Activated T-cell treated with anti-CD3 and anti-CD28 coated beads, Interleukin-2, amount 50 U/mL, for 4 hours (primary cell): Measurements from ENCODE around the gene SLC16A8. TPM values are rescaled to one million over a fixed set of nuclear protein-coding genes. Genes with fewer than 3 reads are reported as not detected.

Experiments
- ATAC-seq, 2 donors: fragments of 200-7000 bp; cut with Tn5 transposase; one replicate each; pipeline ENCODE4 v1.10.0; 2021
- DNase-seq: peaks from one replicate; pipeline ENCODE4 v3.0.0-alpha.2; 2020
- H3K27me3 Mint-ChIP-seq: one replicate; pipeline ENCODE4 v1.8.0; 2021; ENCODE audit warnings: low read depth, mixed read lengths
- H3K36me3 Mint-ChIP-seq: one replicate; pipeline ENCODE4 v1.8.0; 2022; ENCODE audit warnings: mixed read lengths; ENCODE audit not compliant: insufficient read depth
- H3K4me1 Mint-ChIP-seq: one replicate; pipeline ENCODE4 v1.8.0; 2021; ENCODE audit warnings: low read depth, mixed read lengths
- H3K4me3 Mint-ChIP-seq: one replicate; pipeline ENCODE4 v1.8.0; 2021; ENCODE audit warnings: mild to moderate bottlenecking, moderate library complexity, mixed read lengths
- H3K9me3 Mint-ChIP-seq: one replicate; pipeline ENCODE4 v1.8.0; 2021; ENCODE audit warnings: mixed read lengths
- total RNA-seq, 3 donors: library from RNA; stranded (reverse); gene quantifications; one replicate each; pipeline ENCODE4 v1.2.1, GENCODE V29; 2021

Gene SLC16A8
- not detected for total RNA-seq

GRCh38 chr22:38083931-38084631 is at the start of gene SLC16A8:
Gene SLC16A8 (minus strand): TSS chr22:38084184. CDS start chr22:38082873, 1,311 bp downstream.
- H3K4me1 Mint-ChIP-seq: no peaks in the 10 kb centered on the region
- no peak for ATAC-seq

GRCh38 chr22:38133331-38133730 is 49.3 kb upstream of the SLC16A8 start:
- DNase-seq (no peak), ATAC-seq (no peak)
- Mint-ChIP-seq H3K4me3 (no peak overlapping the region), H3K4me1 (no peaks in the 10 kb centered on the region), H3K9me3 (no peaks in the 10 kb centered on the region), H3K36me3 (peaks cover 21% of the 10 kb centered on the region), H3K27me3 (no peaks in the 10 kb centered on the region)

More at GRCh38 chr22:38083931-38084631, at the start of gene SLC16A8:
- H3K4me3 Mint-ChIP-seq: no peak within 1 kb of the TSS
- H3K36me3 Mint-ChIP-seq: peaks cover 2% of the 10 kb centered on the region
- peaks cover 32% of the 10 kb centered on the region for H3K27me3 Mint-ChIP-seq
- no peaks in the 10 kb centered on the region for H3K9me3 Mint-ChIP-seq
- DNase-seq: no peak

- H3K4me3 Mint-ChIP-seq: no peak overlapping the region
- DNase-seq: no peak
- no peaks in the 10 kb centered on the region for H3K4me1 Mint-ChIP-seq
- no peaks in the 10 kb centered on the region for H3K27me3 Mint-ChIP-seq
- peaks cover 21% of the 10 kb centered on the region for H3K36me3 Mint-ChIP-seq
- H3K9me3 Mint-ChIP-seq: no peaks in the 10 kb centered on the region
- ATAC-seq: no peak
Measured at GRCh38 chr22:38132794-38133193, 48.8 kb upstream of the SLC16A8 start.

- DNase-seq: no peak
- Mint-ChIP-seq H3K27me3 (no peaks in the 10 kb centered on the region), H3K9me3 (no peaks in the 10 kb centered on the region), H3K4me1 (no peaks in the 10 kb centered on the region), H3K4me3 (no peak overlapping the region), H3K36me3 (peaks cover 23% of the 10 kb centered on the region)
- no peak for ATAC-seq
Measured at GRCh38 chr22:38132136-38132535, 48.2 kb upstream of the SLC16A8 start.

GRCh38 chr22:38131399-38131798 is 47.4 kb upstream of the SLC16A8 start:
- no peak overlapping the region for H3K4me3 Mint-ChIP-seq
- no peaks in the 10 kb centered on the region for H3K27me3 Mint-ChIP-seq
- no peak for ATAC-seq

GRCh38 chr22:38129856-38130255 is 45.9 kb upstream of the SLC16A8 start:
- Mint-ChIP-seq H3K4me1 (no peaks in the 10 kb centered on the region), H3K27me3 (no peaks in the 10 kb centered on the region), H3K9me3 (no peaks in the 10 kb centered on the region), H3K4me3 (no peak overlapping the region), H3K36me3 (peaks cover 14% of the 10 kb centered on the region)
- ATAC-seq (no peak), DNase-seq (no peak)

More at GRCh38 chr22:38131399-38131798, 47.4 kb upstream of the SLC16A8 start:
- no peaks in the 10 kb centered on the region for H3K4me1 Mint-ChIP-seq
- no peak for DNase-seq
- H3K36me3 Mint-ChIP-seq: peaks cover 26% of the 10 kb centered on the region
- no peaks in the 10 kb centered on the region for H3K9me3 Mint-ChIP-seq

GRCh38 chr22:38129021-38129420 is 45.0 kb upstream of the SLC16A8 start:
- Mint-ChIP-seq H3K4me1 (peaks cover 1% of the 10 kb centered on the region), H3K36me3 (peaks cover 11% of the 10 kb centered on the region), H3K9me3 (no peaks in the 10 kb centered on the region), H3K4me3 (no peak overlapping the region), H3K27me3 (no peaks in the 10 kb centered on the region)
- ATAC-seq (no peak), DNase-seq (no peak)

GRCh38 chr22:38127869-38128268 is 43.9 kb upstream of the SLC16A8 start:
- Mint-ChIP-seq H3K36me3 (peaks cover 11% of the 10 kb centered on the region), H3K4me3 (no peak overlapping the region), H3K9me3 (no peaks in the 10 kb centered on the region), H3K27me3 (no peaks in the 10 kb centered on the region), H3K4me1 (peaks cover 1% of the 10 kb centered on the region)
- DNase-seq: no peak
- ATAC-seq: no peak

GRCh38 chr22:38126928-38127668 is 43.1 kb upstream of the SLC16A8 start:
- Mint-ChIP-seq H3K36me3 (peaks cover 9% of the 10 kb centered on the region), H3K27me3 (no peaks in the 10 kb centered on the region), H3K4me1 (peaks cover 1% of the 10 kb centered on the region), H3K4me3 (no peak overlapping the region), H3K9me3 (no peaks in the 10 kb centered on the region)
- DNase-seq: no peak
- no peak for ATAC-seq

- H3K4me3 Mint-ChIP-seq: no peak overlapping the region
- peaks cover 7% of the 10 kb centered on the region for H3K36me3 Mint-ChIP-seq
- ATAC-seq (no peak), DNase-seq (no peak)
- H3K9me3 Mint-ChIP-seq: no peaks in the 10 kb centered on the region
- H3K4me1 Mint-ChIP-seq: peaks cover 1% of the 10 kb centered on the region
- H3K27me3 Mint-ChIP-seq: no peaks in the 10 kb centered on the region
Measured at GRCh38 chr22:38125751-38126201, 41.8 kb upstream of the SLC16A8 start.

GRCh38 chr22:38125038-38125610 is 41.1 kb upstream of the SLC16A8 start:
- Mint-ChIP-seq H3K9me3 (no peaks in the 10 kb centered on the region), H3K4me1 (peaks cover 1% of the 10 kb centered on the region), H3K27me3 (no peaks in the 10 kb centered on the region), H3K36me3 (peaks cover 7% of the 10 kb centered on the region), H3K4me3 (no peak overlapping the region)
- no peak for ATAC-seq
- no peak for DNase-seq

GRCh38 chr22:38124236-38124974 is 40.4 kb upstream of the SLC16A8 start:
- Mint-ChIP-seq H3K36me3 (peaks cover 7% of the 10 kb centered on the region), H3K4me3 (no peak overlapping the region), H3K9me3 (no peaks in the 10 kb centered on the region), H3K4me1 (peaks cover 1% of the 10 kb centered on the region), H3K27me3 (no peaks in the 10 kb centered on the region)
- ATAC-seq (no peak), DNase-seq (no peak)

- Mint-ChIP-seq H3K27me3 (no peaks in the 10 kb centered on the region), H3K36me3 (peaks cover 5% of the 10 kb centered on the region), H3K4me1 (peaks cover 1% of the 10 kb centered on the region), H3K9me3 (no peaks in the 10 kb centered on the region), H3K4me3 (no peak overlapping the region)
- ATAC-seq: no peak
- no peak for DNase-seq
Measured at GRCh38 chr22:38122616-38123015, 38.6 kb upstream of the SLC16A8 start.
